Measurements from ENCODE around the gene ZNF343. TPM values are rescaled to one million over a fixed set of nuclear protein-coding genes. Genes with fewer than 3 reads are reported as not detected.

Gene ZNF343
- total RNA-seq, 1 experiment from 2014 or later: 3.4 TPM

DNA sequence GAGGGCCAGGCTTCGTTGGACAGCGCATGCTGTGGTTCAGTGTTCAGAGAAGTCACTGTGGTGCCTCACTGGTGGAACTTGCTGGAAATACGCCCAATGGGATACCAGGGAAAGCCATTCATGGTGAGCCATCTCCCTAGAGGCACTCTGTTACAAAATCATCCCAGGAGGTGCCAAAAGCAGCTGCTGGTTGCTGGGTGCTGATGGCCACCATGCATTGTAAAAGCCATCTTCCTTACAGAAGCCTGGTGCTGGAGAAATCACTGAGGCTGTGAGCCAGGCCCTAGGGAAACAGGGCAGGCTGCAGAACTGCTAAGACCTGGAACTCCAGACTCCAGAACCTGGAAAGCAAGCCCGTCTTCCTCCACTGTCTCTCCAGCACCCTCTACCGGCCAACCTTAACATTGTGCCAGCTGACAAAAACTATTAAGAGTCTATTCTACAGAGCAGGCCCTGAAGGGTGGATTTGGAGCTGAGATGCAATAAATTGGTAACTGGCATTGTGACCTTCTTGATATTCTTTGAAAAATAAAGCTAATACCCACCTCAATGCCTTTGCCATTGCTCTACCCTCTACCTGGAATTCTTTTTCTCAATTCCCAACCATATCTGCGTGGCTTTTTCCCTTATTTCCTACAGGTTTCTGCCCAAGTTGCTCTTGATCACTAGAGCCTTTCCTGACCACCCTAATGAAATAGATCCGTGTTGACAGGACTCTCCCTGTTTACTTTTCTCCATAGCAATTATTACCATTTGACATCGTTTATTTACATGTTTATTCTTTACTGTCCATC, 56.6 kb downstream of the ZNF343 start:
- H3K18ac ChIP-seq (ENCODE audit: insufficient read length, low read depth, low read length): no peak overlapping the region
- H3K27ac Mint-ChIP-seq: no peak overlapping the region
- no peak overlapping the region for H3K23ac ChIP-seq (ENCODE audit: insufficient read length, low read depth, low read length)
- no peak overlapping the region for H3K9ac ChIP-seq (ENCODE audit: extremely low read depth, insufficient read length, low read length)
- no peaks in the 10 kb centered on the region for H3K23me2 ChIP-seq (ENCODE audit: insufficient read length, low read depth, low read length, poor library complexity, severe bottlenecking)
- H3K36me3 Mint-ChIP-seq (ENCODE audit: insufficient read depth in 1 of 3, low read depth in 3 of 3): no peaks in the 10 kb centered on the region; a peak in 1 of 7 replicates
- H3K79me2 ChIP-seq (ENCODE audit: insufficient read depth, low read length): no peaks in the 10 kb centered on the region
- H2BK20ac ChIP-seq (ENCODE audit: low read depth, low read length, poor library complexity, severe bottlenecking): no peak overlapping the region
- no peak overlapping the region for H3K4me2 ChIP-seq (ENCODE audit: insufficient read depth, insufficient read length, low read length)
- H3K27me3 ChIP-seq (ENCODE audit: insufficient read depth, low read length): no peaks in the 10 kb centered on the region
- no peak overlapping the region for H3K4ac ChIP-seq (ENCODE audit: low read depth, low read length)
- no peak overlapping the region for H4K91ac ChIP-seq (ENCODE audit: insufficient read length, low read depth, low read length)
- no peak overlapping the region for H2BK120ac ChIP-seq (ENCODE audit: low read depth, low read length, poor library complexity, severe bottlenecking)
- H4K8ac ChIP-seq (replicated peaks; ENCODE audit: insufficient read length, low read depth, low read length): no peak overlapping the region
- H3K56ac ChIP-seq (ENCODE audit: insufficient read length, low read depth, low read length): no peak overlapping the region
- no peak overlapping the region for H2AFZ ChIP-seq (ENCODE audit: low read length)
- H4K5ac ChIP-seq (ENCODE audit: insufficient read length, low read depth, low read length): no peak overlapping the region
- H3K9me3 Mint-ChIP-seq: no peaks in the 10 kb centered on the region
- peaks cover 2% of the 10 kb centered on the region; the same call in 1 of the 2 replicates for H3K27me3 Mint-ChIP-seq (ENCODE audit: low read depth)
- no peaks in the 10 kb centered on the region for H3K4me1 Mint-ChIP-seq
- TF ChIP-seq, protein P1, sequence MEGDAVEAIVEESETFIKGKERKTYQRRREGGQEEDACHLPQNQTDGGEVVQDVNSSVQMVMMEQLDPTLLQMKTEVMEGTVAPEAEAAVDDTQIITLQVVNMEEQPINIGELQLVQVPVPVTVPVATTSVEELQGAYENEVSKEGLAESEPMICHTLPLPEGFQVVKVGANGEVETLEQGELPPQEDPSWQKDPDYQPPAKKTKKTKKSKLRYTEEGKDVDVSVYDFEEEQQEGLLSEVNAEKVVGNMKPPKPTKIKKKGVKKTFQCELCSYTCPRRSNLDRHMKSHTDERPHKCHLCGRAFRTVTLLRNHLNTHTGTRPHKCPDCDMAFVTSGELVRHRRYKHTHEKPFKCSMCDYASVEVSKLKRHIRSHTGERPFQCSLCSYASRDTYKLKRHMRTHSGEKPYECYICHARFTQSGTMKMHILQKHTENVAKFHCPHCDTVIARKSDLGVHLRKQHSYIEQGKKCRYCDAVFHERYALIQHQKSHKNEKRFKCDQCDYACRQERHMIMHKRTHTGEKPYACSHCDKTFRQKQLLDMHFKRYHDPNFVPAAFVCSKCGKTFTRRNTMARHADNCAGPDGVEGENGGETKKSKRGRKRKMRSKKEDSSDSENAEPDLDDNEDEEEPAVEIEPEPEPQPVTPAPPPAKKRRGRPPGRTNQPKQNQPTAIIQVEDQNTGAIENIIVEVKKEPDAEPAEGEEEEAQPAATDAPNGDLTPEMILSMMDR (conservative IDR thresholded peaks at IDR 0.05): peak; percentile 92
- H3T11ph ChIP-seq (ENCODE audit: low read length): no peak overlapping the region
- no peak overlapping the region for H2AK5ac ChIP-seq (ENCODE audit: insufficient read length, low read length)
- no peak overlapping the region for H2BK12ac ChIP-seq (ENCODE audit: insufficient read length, low read depth, low read length)
- no peak overlapping the region for H3K27ac ChIP-seq (ENCODE audit: insufficient read length, low read depth, low read length)
- no peaks in the 10 kb centered on the region for H3K4me1 ChIP-seq (ENCODE audit: insufficient read depth, low read length)
- no peaks in the 10 kb centered on the region for H3K9me3 ChIP-seq (ENCODE audit: control insufficient read depth, low read depth, low read length)
- H3K14ac ChIP-seq (ENCODE audit: insufficient read depth, low read length): no peak overlapping the region
- WGBS (ENCODE audit: extremely low coverage, insufficient read length, low lambda C conversion rate): no CpG with 5 or more reads among the region's 8 CpGs
- no peaks in the 10 kb centered on the region for H4K20me1 ChIP-seq (ENCODE audit: control insufficient read depth, insufficient read depth, insufficient read length)
- H3K4me3 Mint-ChIP-seq: no peak overlapping the region
- no peak overlapping the region for H2BK5ac ChIP-seq (ENCODE audit: insufficient read length, low read length)
- peak; percentile 83 for DNase-seq
- H3K79me1 ChIP-seq (ENCODE audit: insufficient read depth, low read depth, low read length, poor library complexity, severe bottlenecking): no peaks in the 10 kb centered on the region
- H2BK15ac ChIP-seq (ENCODE audit: low read depth, low read length): no peak overlapping the region
